SK-N-SH treated with all-trans-retinoic acid at 6 μM for 48 hours (cell line): ENCODE results near the gene PDE9A.

Source experiments
- ATAC-seq: fragments of 200-7000 bp; cut with Tn5 transposase; 3 replicates; pipeline ENCODE4 v1.9.1; 2020; ENCODE audit warnings: mild to moderate bottlenecking, moderate library complexity
- BACH2 ChIP-seq: fragments of 250-450 bp; sonication (Bioruptor Pico); IDR thresholded peaks from 2 replicates; pipeline ENCODE4 v1.9.0; 2021; ENCODE audit warnings: mild to moderate bottlenecking, borderline replicate concordance
- CSRNP3 ChIP-seq: fragments of 250-450 bp; sonication (Bioruptor Pico); IDR thresholded peaks from 2 replicates; pipeline ENCODE4 v1.5.1; 2021; ENCODE audit warnings: mild to moderate bottlenecking, moderate library complexity
- ESRRG ChIP-seq: fragments of 250-450 bp; sonication (Bioruptor Pico); IDR thresholded peaks from 2 replicates; pipeline ENCODE4 v1.6.1; 2021; ENCODE audit warnings: mild to moderate bottlenecking
- GLIS3 ChIP-seq: fragments of 250-450 bp; sonication (Bioruptor Pico); IDR thresholded peaks from 2 replicates; pipeline ENCODE4 v1.5.0; 2020; ENCODE audit warnings: mild to moderate bottlenecking, moderate library complexity
- PATZ1 ChIP-seq: fragments of 250-450 bp; sonication (Bioruptor Pico); IDR thresholded peaks from 2 replicates; pipeline ENCODE4 v1.8.0; 2020; ENCODE audit warnings: mild to moderate bottlenecking, moderate library complexity, borderline replicate concordance
- POU6F1 ChIP-seq: fragments of 250-450 bp; sonication (Bioruptor Pico); IDR thresholded peaks from 2 replicates; pipeline ENCODE4 v1.8.0; 2021; ENCODE audit warnings: low read depth, mild to moderate bottlenecking, moderate library complexity, borderline replicate concordance
- RARB ChIP-seq: fragments of 250-450 bp; sonication (Bioruptor Pico); IDR thresholded peaks from 2 replicates; pipeline ENCODE4 v1.8.0; 2021; ENCODE audit warnings: mild to moderate bottlenecking, moderate library complexity
- SNAI2 ChIP-seq: fragments of 250-450 bp; sonication (Bioruptor Pico); IDR thresholded peaks from 2 replicates; pipeline ENCODE4 v1.5.0; 2020; ENCODE audit warnings: mild to moderate bottlenecking, moderate library complexity
- TCF4 ChIP-seq: fragments of 250-450 bp; sonication (Bioruptor Pico); IDR thresholded peaks from 2 replicates; pipeline ENCODE4 v1.8.0; 2021; ENCODE audit warnings: mild to moderate bottlenecking, moderate library complexity, borderline replicate concordance
- TOX ChIP-seq: fragments of 250-450 bp; sonication (Bioruptor Pico); IDR thresholded peaks from 2 replicates; pipeline ENCODE4 v1.8.0; 2021; ENCODE audit warnings: mild to moderate bottlenecking, moderate library complexity, borderline replicate concordance
- TSHZ2 ChIP-seq: fragments of 250-450 bp; sonication (Bioruptor Pico); IDR thresholded peaks from 2 replicates; pipeline ENCODE4 v1.5.0; 2020; ENCODE audit warnings: mild to moderate bottlenecking, moderate library complexity
- ZC3H10 ChIP-seq: fragments of 250-450 bp; sonication (Bioruptor Pico); IDR thresholded peaks from 2 replicates; pipeline ENCODE4 v1.5.1; 2021; ENCODE audit warnings: mild to moderate bottlenecking, moderate library complexity
- ZFP3 ChIP-seq: fragments of 250-450 bp; sonication (Bioruptor Pico); IDR thresholded peaks from 2 replicates; pipeline ENCODE4 v1.5.0; 2020; ENCODE audit warnings: mild to moderate bottlenecking, moderate library complexity
- ZFP30 ChIP-seq: fragments of 450-650 bp; formaldehyde crosslinking; IDR thresholded peaks from 2 replicates; pipeline ENCODE4 v1.5.0; 2022; ENCODE audit warnings: mild to moderate bottlenecking, moderate library complexity
- ZNF565 ChIP-seq: fragments of 450-650 bp; formaldehyde crosslinking; conservative IDR thresholded peaks from 2 replicates; pipeline ENCODE4 v1.5.0; 2020; ENCODE audit warnings: low read depth, mild to moderate bottlenecking, moderate library complexity
- ZNF70 ChIP-seq: fragments of 450-650 bp; formaldehyde crosslinking; IDR thresholded peaks from 2 replicates; pipeline ENCODE4 v1.5.0; 2020; ENCODE audit warnings: mild to moderate bottlenecking, moderate library complexity
- ZNF8 ChIP-seq: fragments of 450-650 bp; formaldehyde crosslinking; IDR thresholded peaks from 2 replicates; pipeline ENCODE4 v1.5.0; 2020; ENCODE audit warnings: mild to moderate bottlenecking, moderate library complexity
- TF ChIP-seq, protein P1 (sequence below): fragments of 250-450 bp; sonication (Bioruptor Pico); IDR thresholded peaks from 2 replicates; pipeline ENCODE4 v1.5.1; 2020; ENCODE audit warnings: low read depth, mild to moderate bottlenecking, moderate library complexity

The PDE9A gene

DNA sequence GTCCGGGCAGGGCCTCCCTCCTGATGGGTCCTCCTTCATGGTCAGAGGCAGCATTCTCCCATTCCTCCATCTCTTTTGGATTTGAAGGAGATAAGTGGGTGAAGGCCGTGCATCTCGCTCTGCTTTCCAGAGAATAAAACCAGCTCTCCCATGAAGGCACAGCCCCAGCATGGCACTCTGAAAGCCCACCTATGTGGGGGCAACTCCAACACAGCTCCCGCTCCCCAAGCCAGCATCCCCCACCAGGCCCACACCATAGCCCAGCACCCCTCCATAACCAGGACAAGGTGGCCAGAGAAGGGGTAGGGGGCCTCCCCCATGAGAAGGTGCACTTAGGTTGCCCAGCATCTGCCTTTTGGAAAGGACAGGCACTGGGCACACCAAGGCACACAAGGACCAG is 112.2 kb downstream of the PDE9A start (continued):
- TF ChIP-seq POU6F1 (CRISPR knock-in tag) (no peak), TSHZ2 (CRISPR knock-in tag) (no peak), TOX (CRISPR knock-in tag) (no peak), ZNF8 (CRISPR knock-in tag) (no peak), ZFP30 (CRISPR knock-in tag) (no peak)
- TF ChIP-seq, all 23 proteins: peak for 0

DNA sequence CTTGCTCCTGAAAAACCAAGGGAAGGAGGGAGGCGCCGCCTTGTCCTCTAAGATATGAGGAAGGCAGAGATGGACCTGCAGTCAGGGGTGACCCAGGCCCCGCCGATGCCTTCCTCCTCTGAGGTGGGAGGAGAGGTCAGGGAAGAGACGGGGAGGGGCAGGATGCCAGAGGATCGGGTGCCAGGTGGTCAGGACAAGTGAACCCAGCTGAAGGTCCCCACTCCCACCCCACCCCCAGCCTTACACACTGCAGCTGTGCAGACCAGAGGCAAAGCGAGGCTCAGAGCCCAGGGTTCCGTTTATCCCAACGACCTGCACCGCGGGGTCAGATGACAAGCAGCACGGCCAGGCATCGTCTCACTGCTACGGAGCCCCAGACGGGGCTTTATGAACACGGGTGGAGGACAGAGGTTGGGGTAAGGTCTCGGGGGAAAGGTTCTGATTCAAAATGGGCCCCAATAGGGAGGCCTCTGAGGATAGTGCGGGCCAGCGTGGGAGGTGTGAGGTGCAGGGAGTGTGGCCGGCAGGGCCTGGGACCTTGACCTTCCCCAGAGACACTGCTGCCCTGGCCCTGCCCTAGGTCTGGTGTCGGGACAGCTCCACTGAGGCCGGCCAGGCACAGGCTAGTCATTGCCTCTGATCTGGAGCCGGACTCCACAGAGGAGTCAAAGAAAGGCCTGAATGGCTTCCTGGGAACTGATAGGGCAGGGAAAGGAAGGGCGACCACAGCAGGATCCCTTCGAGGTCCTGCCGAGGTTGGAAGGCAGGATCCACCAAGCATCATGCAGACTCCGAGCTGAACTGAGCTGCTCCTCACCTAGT is 113.5 kb downstream of the PDE9A start:
- no peak for ATAC-seq
- no peak for TF ChIP-seq PATZ1 (CRISPR knock-in tag)
- TF ChIP-seq ZNF70 (CRISPR knock-in tag): no peak
- TF ChIP-seq TOX (CRISPR knock-in tag): no peak
- no peak for TF ChIP-seq TCF4 (CRISPR knock-in tag)
- TF ChIP-seq POU6F1 (CRISPR knock-in tag): no peak
- no peak for TF ChIP-seq BACH2 (CRISPR knock-in tag)
- TF ChIP-seq, protein P1, sequence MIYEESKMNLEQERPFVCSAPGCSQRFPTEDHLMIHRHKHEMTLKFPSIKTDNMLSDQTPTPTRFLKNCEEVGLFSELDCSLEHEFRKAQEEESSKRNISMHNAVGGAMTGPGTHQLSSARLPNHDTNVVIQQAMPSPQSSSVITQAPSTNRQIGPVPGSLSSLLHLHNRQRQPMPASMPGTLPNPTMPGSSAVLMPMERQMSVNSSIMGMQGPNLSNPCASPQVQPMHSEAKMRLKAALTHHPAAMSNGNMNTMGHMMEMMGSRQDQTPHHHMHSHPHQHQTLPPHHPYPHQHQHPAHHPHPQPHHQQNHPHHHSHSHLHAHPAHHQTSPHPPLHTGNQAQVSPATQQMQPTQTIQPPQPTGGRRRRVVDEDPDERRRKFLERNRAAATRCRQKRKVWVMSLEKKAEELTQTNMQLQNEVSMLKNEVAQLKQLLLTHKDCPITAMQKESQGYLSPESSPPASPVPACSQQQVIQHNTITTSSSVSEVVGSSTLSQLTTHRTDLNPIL (CRISPR knock-in tag): no peak
- no peak for TF ChIP-seq ESRRG (CRISPR knock-in tag)
- TF ChIP-seq RARB (CRISPR knock-in tag): no peak
- TF ChIP-seq GLIS3: no peak
- no peak for TF ChIP-seq SNAI2 (CRISPR knock-in tag)
- TF ChIP-seq ZFP3 (CRISPR knock-in tag): no peak
- TF ChIP-seq ZNF8 (CRISPR knock-in tag): no peak
- TF ChIP-seq ZNF565 (CRISPR knock-in tag): no peak
- TF ChIP-seq ZC3H10 (CRISPR knock-in tag): no peak
- TF ChIP-seq CSRNP3 (CRISPR knock-in tag): no peak
- TF ChIP-seq TSHZ2 (CRISPR knock-in tag): no peak
